Measurements from ENCODE around the gene CNGA4.
"Not testable (repeated sequence)": the region's sequence is repeated elsewhere in the genome, so short reads cannot be mapped to it uniquely, and the experiment has no call there.

CNGA4 gene

GRCh38 chr11:6225896-6226295 is 13.0 kb upstream of the CNGA4 start:
- DNase-seq (ENCODE audit: low spot score) = no peak

- no peak for DNase-seq (ENCODE audit: low spot score)
These were observed 10.4 kb upstream of the CNGA4 start for GRCh38 chr11:6228520-6228919.

DNA sequence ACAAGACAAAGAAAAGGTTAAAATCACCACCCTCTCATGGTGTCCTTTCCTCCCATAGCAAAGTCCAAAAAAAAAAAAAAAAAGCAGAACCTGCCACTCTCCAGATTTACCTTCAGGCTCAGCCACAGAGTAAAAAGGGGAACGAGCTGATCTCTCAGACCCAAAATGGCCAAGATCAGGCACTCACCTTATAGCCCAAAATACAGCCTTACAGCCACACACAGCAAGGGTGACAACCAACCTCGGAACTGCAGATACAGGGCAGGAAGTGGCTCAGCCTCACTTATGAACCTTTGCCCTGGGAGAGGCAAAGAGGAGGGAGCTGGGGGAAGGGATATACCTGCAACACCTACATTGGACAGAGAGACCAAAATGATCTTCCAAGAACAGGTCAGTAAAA is 9.0 kb upstream of the CNGA4 start:
- DNase-seq (ENCODE audit: low spot score) = no peak

GRCh38 chr11:6232899-6233298 is 6.0 kb upstream of the CNGA4 start:
- DNase-seq (ENCODE audit: low spot score) = peak; percentile 47

- DNase-seq (ENCODE audit: low spot score) = no peak
These were observed 4.9 kb upstream of the CNGA4 start for GRCh38 chr11:6233984-6234386.

DNA sequence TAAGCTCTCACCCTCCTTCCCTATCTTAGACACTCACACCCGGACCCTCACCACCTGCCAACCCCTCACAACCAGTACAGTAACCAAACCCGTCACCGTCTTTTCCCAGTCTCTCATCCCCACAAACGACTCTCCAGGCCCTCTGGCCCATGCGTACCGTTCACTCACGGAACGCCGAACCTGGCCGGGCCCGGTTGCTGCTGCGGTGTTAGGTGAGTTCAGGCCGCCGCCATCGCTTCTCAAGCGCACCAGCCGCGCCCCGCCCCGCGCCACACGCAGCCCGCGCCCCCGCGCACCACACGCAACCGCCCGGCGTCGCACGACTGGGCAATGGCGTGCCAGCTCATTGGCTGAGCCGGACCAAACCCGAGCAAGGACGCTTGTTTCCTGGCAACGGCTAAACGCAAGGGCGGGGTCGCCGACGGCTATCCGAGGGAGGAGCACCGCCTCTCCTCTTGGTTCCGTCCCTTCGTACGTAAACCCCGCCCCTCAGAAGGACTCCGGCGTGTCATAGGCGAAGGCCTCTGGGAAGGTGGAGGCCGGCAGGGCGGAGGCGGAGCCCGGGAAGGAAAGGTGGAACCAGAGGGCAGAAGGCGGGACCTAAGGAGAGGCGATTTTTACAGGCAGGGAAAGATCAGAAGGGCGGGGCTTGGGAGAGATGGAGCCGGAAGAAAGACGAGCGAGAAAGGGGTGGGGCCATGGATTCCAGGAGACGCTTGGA is 4.3 kb upstream of the CNGA4 start, which contains the start of gene FHIP1B:
Gene FHIP1B, minus strand, starts transcription at position 250 of the 721 bp plus-strand sequence. CDS start 10,120 bp downstream, outside the sequence.
- DNase-seq (ENCODE audit: low spot score) = peak; percentile 100

- no peak for DNase-seq (ENCODE audit: low spot score)
These were observed 1.6 kb upstream of the CNGA4 start for GRCh38 chr11:6237266-6237665.

GRCh38 chr11:6237761-6238302 is 1.1 kb upstream of the CNGA4 start:
- DNase-seq (ENCODE audit: low spot score) = no peak

DNA sequence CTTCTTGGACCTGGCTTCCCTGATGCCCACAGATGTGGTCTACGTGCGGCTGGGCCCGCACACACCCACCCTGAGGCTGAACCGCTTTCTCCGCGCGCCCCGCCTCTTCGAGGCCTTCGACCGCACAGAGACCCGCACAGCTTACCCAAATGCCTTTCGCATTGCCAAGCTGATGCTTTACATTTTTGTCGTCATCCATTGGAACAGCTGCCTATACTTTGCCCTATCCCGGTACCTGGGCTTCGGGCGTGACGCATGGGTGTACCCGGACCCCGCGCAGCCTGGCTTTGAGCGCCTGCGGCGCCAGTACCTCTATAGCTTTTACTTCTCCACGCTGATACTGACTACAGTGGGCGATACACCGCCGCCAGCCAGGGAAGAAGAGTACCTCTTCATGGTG is 1.2 kb downstream of the CNGA4 start:
- DNase-seq (ENCODE audit: low spot score) = no peak

DNA sequence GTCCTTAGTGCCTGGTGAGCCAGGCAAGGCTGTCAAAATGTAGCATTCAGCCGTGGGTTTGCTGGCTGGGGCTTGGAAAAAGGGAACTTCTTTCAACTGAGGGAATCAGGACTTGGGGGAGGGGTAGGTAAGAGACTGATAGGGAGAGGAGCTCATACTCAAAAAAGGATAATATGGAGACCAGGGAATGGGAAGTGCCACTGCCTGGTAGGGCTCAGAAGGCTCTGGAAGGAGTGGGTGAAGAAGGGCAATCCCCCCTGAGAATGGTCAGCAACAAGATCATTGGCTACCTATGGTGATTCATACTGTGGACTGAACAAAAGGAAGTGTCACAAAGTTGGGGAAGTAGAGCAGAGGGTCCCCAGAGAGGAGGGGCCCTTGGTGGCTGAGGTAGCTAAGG is 1.9 kb downstream of the CNGA4 start:
- DNase-seq (ENCODE audit: low spot score) = no peak

- DNase-seq (ENCODE audit: low spot score) = no peak
These were observed 2.4 kb downstream of the CNGA4 start for GRCh38 chr11:6241316-6241715.

DNA sequence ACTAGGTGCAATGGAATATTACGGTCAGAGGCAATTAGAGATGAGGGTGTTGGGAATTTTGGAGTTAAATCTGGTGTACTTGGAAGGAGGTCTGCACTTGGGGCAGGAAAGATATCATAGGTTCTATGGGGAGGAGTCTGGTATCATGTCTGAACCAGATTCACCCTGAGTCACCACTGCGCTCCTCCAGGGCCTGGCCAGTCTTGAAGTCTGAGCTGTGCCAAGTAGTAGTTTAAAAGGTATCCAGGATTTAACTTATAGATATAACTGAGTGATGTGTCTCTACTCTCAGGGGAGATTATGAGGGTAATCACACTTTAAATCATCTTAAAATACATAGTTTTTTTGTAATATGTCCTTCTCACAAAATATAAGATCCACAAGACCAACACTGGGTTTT is 6.6 kb downstream of the CNGA4 start:
- DNase-seq (ENCODE audit: low spot score) = peak; percentile 48

DNA sequence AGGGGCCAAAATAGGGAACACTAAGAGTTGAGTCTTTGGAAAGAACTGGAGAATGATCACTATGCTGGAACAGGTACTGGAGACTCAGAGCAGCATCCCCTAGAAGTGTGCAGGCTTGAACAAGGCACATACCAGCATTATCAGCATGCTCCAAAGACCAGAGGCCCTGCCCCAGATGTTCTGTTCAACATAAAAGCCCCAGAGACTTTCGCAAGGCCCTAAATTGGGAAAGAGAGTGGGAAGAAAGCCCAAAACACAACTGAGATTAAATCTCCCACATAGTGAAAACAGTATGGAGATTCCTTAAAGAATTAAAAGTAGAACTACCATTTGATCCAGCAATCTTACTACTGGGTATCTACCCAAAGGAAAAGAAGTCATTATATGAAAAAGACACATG is 9.4 kb downstream of the CNGA4 start:
- no peak for DNase-seq (ENCODE audit: low spot score)

DNA sequence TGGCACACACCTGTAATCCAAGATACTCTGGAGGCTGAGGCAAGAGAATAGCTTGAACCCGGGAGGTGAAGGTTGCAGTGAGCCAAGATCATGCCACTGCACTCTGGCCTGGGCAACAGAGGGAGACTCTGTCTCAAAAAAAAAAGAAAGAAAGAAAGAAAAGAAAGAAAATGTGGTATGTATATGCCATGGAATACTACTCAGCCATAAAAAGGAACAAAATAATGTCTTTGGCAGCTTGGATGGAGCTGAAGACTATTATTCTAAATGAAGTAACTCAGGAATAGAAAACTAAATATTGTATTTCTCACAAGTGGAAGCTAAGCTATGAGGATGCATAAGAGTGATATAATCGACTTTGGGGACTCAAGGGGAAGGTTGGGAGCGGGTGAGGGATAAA is 10.0 kb downstream of the CNGA4 start:
- DNase-seq (ENCODE audit: low spot score) = not testable (repeated sequence)

GRCh38 chr11:6249770-6250555 is 11.1 kb downstream of the CNGA4 start:
- peak; percentile 91 for DNase-seq (ENCODE audit: low spot score)

DNA sequence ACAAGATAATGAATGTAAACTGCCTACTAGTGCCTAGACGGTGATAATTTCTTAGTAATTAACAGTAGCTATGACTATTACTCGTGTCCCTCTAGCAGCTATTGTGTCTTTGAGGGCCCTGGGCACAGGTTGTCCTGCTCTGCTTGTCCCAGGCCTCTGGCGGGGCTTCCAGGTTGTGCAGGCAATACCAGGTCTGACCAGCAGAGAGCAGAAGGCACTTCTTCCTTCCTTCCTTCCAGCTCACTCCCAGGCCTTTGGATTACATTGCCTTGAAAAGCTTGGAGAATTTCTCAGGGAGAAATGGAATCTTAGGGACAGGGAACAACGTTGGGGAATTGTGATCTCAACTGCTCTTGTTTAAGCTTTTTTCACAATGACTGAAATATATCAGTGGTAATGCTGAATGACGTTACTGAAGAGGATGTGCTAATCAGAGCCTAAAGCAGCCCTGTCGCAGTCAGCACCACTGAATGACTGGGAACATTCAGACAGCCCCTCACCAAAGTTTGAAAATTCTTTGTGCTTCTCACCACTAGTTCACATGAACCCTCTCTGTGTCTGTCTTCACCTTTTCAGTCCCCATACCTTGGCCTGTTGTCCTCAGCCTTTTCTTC is 12.3 kb downstream of the CNGA4 start:
- DNase-seq (ENCODE audit: low spot score) = peak; percentile 74

GRCh38 chr11:6251990-6252473 is 13.1 kb downstream of the CNGA4 start:
- DNase-seq (ENCODE audit: low spot score) = peak; percentile 87

- no peak for DNase-seq (ENCODE audit: low spot score)
These were observed 14.3 kb downstream of the CNGA4 start for GRCh38 chr11:6253197-6253596.

GRCh38 chr11:6258141-6258540 is 19.3 kb downstream of the CNGA4 start:
- no peak for DNase-seq (ENCODE audit: low spot score)

- DNase-seq (ENCODE audit: low spot score) = no peak
These were observed 19.7 kb downstream of the CNGA4 start for GRCh38 chr11:6258571-6259081.

- DNase-seq (ENCODE audit: low spot score) = no peak
These were observed 21.4 kb downstream of the CNGA4 start for GRCh38 chr11:6260207-6260726.

DNA sequence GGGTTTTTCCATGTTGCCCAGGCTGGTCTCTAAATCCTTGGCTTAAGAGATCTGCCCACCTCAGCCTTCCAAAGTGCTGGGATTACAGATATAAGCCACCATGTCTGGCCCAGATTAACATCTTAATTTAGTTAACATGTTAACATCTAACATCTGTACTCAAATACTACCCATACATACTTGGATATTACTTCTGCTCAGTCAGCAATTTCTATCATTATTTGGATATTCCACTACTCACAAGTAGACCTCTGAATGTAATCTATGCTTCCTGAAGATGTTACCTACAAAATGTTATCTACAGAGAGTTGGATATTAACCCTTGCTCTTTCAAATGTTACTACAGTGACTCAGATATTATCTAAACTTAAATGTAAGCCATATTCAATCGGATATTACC is 24.8 kb downstream of the CNGA4 start:
- DNase-seq (ENCODE audit: low spot score) = no peak
